NCI-H2196 (cell line): ENCODE data around the gene RPS15A.
A peak's percentile ranks its signal among the peaks of the same experiment; 100 is the strongest.

Experiments used
- DNase-seq: peaks from one replicate; lab custom pipeline; 2025; ENCODE audit not compliant: unreplicated experiment; lab: John Stamatoyannopoulos, UW

Gene RPS15A

DNA sequence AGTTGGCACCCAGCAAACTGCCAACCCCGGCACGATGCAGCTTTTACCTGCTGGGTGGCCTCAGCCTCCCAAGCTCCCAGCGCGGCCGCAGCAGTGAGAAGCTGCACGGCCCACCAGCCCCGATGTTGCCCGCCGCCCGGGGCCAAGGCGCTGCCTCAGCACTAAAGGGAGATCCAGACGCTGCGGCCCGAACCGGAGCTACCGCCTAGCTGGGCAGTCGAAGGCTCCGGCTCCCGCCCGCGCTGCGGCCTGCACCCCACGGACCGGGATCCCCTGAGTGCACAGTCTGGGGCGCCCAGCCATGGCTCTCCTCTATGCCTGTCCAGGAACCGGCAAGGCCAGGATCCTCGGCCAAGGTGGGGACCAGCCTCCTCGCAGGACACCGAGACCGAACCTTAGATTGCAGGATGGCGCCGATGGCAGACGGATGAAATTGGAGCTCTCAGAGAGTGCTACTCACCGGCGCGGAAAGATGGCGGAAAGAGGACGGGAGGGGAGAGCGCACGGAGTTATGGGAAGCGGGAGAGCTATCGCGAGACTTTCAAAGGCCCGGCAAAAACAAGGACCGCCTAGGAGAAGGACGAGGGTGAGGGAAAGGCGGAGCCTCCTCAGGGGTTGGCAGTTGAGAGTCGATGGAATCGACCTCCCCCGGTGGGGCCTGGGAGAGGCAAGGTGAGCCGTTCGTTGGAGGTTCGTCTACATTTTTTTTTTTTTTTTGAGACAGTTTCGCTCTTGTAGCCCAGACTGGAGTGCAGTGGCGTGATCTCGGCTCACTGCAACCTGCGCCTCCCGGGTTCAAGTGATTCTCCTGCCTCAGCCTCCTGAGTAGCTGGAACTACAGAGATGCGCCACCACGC, at the start of gene RPS15A:
Gene RPS15A, minus strand, starts transcription at position 485 of the 857 bp plus-strand sequence. CDS start 1,221 bp downstream, outside the sequence.
- peak; percentile 97 for DNase-seq

DNA sequence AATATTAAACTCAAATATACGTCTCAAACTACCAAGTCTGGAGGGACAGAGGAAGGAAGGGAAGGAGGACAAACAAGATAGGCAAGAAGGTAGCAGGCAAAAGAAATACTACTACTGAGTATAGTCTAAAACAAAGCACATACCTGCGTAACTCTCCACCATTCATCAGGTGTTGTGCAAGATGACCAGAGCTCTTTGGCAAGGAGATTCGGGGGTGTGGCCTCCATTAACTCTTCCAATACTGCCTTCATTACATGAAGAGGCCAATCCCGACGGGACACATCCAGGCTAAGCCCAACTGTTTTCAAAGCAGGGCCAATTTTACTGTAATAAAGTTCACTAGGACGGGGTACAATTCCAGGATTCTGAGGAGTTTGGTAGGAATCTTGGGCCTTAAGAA, 49.4 kb upstream of the RPS15A start:
- DNase-seq = no peak

DNA sequence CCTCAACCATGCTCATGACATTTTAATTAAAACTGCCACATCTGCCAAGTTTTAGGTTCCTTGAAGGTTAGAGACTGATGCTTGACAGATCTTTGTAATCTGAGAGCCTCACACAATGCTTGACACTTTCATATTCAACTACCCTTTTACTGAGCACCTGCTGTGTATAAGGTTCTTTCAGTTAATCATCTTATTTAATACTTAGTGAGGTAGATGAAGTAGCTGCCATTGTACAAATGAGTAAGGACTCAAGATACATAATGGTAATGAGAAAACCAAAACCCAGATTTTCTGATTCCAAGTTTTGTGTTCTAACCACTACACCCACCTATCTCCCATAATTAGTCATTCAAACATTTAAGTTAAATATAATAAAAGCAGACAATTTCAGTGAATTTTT, 46.6 kb upstream of the RPS15A start:
- DNase-seq = no peak

DNA sequence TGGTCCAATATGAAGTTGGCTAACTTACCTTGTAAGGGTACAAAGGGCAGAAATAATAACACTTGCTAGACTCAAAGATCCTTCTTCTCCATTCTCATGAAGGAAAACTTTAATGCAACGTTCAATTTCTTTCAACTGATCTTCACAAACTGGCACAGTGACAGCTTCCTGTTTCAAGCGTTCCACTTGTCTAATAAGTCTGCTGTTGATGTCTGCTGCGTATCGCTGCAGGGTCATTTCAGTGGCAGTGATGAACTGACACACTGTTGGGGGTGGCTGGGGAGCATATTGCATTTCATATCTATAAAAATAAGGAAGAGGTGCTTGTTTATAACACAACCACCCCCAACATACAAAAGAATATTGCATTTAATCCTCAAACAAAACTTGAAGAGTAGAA, 44.7 kb upstream of the RPS15A start:
- peak; percentile 33 for DNase-seq

DNA sequence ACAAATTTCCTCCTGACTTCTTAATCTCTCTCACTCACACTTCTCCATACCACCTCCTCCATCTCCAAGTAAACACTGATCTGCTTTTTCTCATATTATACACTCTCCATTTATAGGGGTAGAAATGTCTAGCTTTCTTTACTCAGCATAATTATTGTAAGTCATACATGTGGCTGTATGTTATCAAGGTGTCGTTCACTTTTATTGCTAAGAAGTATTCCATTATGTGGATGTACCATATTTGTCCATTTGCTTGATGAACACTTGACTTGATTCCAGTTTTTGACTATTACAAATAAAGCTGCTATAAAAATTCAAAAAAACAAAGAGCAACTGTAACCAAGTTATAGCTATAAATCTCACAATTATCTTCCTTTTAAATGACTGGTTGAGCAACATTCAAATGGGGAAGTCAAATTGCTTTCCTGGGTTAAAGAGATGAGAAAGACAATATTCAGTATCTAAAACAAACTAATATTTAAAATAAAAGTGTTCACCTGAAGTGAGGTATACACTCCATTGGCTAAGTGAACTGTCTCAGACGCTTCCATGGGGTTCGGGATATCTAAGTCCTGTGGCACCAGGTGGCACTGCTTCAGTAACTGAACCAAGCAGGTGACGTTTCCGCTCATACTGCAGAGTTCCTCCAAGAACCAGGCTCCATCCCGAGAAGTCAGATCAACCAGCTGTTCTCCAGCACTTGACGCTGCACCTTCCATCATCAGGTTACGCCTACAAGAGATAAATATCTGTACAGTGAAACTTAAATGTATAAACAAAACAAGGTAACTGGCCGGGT, 43.8 kb upstream of the RPS15A start:
- no peak for DNase-seq

DNA sequence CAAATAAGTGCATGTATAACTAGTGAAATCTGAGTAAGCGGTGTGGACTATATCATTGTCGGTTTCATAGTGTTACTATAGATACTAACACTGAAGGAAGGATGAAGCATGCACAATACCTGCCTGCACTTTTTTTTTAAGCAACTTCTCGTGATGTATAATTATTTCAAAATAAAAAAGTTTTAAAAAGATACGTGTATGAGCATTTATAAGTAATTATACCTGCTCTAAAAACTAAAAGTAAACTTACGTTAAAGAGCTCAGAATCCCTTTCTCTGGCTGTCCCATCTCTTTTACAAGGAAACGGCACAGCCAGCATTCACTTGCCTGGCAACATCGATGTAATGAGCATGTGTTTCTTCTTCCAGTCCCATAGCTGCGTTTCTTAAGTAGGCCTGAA, 42.5 kb upstream of the RPS15A start:
- no peak for DNase-seq

DNA sequence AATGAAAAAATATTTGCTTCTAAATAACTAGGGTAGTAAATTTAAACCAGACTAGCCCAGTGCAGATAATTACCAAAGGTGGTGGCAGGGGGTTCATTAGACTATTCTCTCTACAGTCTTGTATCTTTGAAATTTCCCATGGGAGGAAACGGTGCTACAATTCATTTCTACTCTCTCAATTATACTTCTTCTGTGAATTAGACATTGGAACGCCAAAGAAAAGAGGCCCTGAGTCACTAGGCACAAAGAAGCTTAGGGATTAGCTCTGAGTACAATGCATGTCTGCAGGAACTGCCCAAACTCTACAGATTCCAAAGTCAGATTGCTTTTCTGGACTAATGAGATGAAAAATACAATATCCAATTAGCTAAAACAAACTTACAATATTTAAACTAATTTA, 41.9 kb upstream of the RPS15A start:
- no peak for DNase-seq

DNA sequence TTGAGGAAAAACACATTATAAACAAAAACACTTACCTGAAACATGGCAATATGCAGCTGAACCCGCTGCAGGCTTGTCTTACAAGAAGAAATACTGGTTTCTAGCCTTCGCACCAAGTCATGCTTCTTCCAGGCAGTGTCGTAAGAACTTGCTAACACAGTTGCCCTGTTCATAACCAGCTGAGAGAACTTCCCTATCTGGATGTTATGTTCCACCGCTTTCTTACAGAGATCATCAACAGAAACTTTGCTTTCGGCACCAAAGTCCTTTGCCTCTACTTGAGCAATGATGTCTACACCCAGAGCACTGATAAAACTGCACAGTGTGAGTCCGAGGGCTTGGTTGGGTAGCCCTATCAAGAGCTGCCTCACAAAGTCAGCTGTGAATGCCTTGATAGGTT, 39.1 kb upstream of the RPS15A start:
- no peak for DNase-seq

DNA sequence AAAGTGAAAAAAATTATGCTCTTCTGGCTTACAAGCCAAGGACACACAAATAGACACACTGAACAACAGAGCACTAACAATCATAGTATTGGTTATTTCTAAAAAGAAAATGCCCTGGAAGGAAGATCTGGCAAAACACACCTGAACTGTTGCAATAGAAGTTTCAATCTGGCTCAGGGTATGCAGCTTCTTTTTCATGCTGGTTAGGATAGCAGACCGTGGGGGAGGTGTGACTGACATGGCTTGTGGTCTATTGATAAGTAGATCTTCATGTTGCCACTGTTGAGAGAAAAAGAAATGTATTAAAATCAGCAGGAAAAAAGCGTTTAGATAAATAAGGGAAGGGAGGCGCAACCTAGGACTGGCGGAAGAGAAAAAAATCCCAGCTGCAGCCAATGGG, 37.8 kb upstream of the RPS15A start:
- DNase-seq = no peak

DNA sequence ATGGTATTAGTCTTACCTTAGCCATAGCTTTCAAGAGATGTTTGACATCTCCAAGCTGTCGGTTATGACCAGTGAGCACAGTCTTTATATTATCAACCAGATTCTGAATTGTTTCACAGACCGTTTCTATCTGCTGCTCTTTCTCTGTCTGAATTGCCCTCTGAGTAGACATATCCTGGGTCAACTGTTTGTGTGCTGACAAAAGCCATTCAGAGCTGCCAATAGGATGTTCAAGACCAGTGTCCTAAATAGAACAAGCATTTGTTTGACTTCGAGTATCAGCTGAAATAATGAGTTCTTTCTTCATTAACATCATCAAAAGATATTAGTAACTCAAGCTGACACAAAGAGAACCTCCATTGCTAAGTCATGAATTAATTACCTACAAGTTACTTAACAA, 26.2 kb upstream of the RPS15A start:
- DNase-seq = no peak

DNA sequence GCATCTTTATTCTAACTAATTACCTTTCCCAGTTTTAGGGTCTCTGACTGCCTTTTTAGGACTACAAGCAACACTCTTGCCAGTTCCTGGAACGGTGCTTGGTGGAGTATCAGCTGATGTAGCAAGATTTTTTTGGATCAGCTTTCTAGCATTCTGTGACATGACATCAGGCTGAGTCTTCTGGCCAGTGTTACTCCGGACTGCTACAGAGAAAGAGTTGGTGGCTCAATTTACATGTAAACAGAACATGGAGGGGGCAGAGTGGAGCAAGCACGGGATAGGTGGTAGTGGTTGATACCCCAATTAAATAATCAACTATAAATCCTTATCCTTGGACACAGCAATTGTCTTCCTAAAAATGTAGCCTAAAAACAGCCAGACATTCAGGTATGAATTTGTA, 21.8 kb upstream of the RPS15A start:
- DNase-seq = no peak

DNA sequence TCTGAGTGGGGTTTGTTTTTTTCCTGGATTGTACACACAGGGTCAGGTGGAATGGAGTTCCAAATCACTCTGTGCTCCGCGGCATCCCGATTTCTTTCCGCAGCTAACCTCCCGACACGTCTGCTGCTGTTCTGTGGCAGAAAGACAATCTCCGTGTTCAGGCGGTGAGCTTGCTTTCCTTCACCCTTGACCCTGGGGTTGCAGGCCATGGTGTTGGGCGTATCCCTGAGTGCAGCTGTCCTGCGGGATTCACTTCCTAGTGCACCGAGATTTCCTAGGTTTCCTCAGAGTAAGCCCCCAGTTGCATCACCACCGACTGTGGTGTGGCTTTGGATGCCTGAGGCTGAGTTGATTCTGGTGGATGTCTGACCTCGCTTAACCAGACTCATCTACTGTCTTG, 19.0 kb upstream of the RPS15A start:
- DNase-seq = no peak

DNA sequence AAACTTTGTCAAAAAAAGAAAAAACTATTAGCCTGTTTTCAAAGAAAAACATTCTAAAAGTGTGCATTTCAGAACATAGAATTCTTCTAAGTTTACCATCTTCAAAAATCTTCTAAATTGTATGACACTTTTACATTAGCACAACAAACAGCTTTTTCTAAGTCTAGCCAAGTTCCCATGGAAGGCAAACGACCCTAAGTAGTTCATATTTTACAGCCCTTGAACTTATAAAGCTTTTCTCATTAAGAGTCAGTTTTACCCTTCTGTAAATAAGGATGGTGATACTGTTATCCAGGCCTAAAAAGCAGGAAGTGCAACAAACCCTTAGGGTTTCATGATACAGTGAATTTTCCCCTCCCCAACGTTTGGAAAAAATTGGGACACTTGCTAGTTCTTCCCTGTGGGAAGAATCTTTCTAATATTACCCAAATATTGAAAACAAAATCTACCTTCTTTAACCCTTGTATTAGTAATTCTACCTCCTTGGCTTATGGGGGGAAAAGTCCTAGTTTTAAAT, 15.2 kb upstream of the RPS15A start:
- DNase-seq = no peak

DNA sequence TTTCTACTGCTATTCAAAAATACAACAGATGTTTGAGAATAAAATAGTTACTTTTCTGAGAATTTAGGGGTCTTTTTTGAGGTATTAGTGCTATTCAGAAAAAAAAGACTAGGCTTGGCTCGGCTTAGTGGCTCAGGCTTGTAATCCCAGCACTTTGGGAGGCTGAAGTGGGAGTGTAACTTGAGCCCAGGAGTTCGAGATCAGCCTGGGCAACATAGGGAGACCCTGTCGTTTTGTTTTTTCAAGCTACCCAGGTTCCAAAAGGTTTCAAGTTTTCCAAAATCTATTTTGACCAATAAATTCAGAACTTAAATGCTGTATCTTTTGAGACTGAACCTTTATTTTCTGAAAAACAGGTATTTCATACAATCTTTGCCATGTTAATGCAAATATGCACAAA, 14.4 kb upstream of the RPS15A start:
- DNase-seq = no peak

DNA sequence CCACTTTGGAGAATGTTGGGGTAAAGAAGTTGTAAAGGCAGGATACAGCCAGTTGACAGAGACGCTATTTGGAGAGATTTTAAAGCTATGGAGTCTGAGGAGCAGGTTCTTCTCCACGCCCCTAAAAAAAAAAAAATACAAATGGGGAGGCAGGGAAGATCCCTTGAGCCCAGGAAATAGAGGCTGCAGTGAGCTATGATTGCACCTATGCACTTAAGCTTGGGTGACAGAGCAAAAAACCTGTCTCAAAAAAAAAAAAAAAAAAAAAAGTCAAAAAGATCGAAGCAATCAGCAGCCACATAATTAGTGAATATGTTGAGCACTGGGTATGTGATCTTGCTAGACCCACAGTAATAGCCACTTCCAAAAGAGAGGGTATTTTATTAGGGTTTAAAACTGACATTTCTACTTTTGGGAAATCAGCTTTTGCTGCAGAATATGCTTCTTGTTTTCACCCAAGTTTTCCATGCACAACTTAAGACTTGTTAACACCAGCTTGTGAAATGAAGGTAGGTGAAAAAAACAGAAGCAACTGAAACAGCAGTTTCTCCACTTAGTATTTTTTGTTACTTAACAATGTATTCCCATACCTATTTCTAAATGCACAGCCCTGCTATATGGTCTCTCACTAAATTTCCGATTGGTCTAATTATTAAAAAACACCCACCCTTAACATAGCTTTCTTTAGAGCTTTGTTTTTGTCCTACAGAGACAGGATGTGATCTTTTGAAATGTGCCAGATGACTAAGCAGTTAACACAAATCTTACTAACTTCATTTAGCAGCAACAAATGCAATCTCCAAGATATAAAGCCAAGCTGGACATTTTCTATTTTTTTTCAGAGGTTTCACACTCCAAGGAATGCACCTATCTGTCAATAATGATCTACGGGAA, 13.7 kb upstream of the RPS15A start:
- no peak for DNase-seq

DNA sequence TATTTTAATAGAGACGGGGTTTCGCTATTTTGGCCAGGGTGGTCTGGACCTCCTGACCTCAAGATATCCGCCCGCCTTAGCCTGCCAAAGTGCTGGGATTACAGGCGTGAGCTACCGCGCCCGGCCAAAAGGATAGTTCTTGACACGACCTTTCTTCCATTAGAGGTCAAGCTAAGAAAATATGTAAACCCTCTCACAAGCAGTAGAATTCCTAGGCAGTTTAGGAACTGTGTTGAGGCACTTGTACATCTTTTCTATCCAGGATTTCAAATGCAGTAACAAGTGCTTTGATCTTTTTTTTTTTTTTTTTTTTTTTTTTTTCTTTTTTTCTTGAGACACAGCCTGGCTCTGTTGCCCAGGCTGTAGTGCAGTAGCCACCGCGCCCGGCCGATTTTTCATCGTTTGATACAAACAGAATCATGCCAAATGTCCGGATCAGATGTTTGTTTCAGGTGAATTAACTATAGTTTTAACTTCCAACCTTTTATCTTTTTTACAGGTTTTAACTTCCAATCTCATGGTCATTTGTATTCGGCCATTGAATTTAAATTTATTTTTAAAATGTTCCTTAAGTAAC, 12.7 kb upstream of the RPS15A start:
- DNase-seq = no peak

DNA sequence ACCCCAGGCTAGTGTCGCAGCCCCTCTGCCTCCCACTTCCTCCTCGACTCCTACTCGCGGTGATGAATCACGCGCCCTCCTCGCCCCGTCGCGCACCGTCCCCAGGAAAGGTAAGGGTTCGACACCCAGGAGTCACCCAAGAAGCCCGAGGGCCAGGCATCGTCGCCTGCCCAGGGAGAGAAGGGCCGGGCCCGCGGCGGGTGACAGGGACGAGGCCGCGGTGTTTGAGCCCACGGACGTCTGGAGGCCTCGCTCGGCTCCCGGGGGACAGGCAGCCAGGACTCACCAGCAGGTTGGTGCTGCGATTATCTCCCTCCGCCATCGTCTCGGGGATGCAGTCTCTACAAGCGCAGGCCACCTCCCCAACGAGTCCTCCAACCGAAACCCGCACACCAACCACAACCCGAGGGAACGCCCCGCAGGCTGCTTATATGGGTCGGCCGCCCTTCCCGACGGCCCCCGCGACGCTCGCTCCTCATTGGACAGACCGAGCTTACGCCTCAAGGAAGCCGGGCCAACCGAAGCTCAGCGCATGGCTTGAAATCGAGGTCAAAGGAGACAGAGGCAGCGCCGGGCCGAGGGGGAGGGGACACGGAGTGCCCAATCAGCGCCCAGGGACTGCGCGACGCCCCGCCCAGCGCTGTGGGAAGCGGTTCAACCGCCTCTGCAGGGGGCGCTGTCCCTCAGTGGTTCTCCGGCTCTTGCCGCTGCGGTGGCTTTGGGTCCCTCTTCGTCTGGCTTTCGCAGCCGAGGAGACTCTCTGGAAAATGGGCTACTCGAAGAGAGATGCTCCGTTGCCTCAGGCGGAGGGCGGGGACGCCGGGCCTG, 11.2 kb upstream of the RPS15A start, which contains the start of gene ARL6IP1:
Gene ARL6IP1, minus strand, starts transcription at position 405 of the 828 bp plus-strand sequence. Its CDS starts 83 bp downstream, at position 322.
- DNase-seq = peak; percentile 100

DNA sequence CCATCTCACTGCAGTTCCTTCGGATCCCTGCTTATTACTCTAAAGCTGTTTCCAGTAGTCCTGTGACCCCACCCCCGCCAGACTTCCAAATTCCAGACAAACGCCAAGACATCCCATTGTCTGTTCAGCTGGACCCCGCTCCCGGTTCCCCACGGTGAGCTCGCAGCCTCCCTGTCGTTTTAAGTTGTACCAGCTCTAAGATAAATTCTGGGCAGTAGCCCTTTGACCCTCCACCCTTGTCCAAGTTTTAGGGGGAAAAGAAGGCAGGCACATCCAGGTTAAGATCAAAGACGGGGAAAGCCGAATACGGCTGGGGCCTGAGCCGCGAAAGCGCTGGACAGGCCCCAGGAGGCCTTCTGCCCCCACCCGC, 10.6 kb upstream of the RPS15A start:
- no peak for DNase-seq

DNA sequence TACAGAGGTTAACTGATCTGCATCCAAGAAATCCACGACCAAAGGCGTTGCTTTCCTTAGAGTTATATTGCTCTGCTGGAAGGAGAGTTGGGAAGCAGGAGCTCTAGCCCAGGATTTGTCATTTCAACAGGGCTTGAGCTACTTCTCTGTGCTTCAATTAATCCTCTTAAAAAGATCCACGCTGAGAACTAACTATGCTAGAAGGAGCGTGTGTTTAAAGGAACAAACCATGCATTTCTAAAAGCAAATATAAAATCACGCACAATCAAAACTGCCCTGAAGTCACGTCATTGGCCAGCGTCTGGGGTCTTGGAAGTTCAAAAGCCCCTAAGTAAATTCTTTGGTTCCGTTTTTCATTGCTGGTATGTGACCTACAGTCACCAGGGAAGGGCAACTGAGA, 10.2 kb upstream of the RPS15A start:
- no peak for DNase-seq

DNA sequence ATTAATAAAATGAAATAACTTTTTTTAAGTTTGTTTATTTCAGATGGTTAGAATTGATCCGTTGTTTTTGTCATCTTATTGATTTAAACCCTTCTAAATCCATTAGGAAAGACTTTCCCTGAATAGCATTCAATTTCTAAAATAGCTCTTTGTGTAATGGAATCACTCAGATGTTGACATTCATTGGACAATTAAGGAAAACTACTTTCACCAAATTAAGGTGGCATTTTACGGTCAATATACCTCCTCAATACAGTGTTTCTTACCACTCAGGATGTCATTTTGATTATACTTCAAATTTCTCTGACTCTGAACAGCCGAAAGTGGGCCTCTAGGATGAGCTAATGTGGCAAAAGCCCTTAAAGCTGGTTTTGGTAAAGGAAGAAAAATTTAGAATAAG, 9.4 kb upstream of the RPS15A start:
- no peak for DNase-seq
